GM19467 (cell line): ENCODE data around the gene GRB14.
"Not testable (repeated sequence)": the region's sequence is repeated elsewhere in the genome, so short reads cannot be mapped to it uniquely, and the experiment has no call there.

ENCODE experiments used
- ATAC-seq: cut with Tn5 transposase; IDR thresholded peaks from one replicate; pipeline ENCODE4 v1.9.1; 2021; ENCODE audit warnings: mild to moderate bottlenecking, moderate library complexity; ENCODE audit not compliant: unreplicated experiment

The GRB14 gene

DNA sequence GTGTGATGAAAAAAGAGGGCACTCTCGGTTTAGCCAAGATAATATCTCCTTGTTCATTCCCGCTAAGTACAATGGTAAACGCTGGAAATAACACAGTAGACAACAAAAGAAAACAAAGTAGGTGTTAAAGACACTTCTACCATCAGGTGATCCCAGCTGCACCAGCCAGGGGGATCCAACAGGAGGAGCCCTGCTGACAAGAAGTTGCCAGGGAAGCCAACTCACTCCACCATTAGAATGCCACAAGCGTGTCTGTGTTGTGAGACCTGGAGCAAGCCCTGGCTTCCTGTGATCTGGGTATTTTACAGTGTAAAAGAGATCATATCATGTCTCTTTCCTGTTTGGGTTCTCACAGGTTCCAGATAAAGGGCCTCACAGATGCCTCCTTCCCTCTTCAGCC lies 117.0 kb downstream of the GRB14 start:
- no peak for ATAC-seq

DNA sequence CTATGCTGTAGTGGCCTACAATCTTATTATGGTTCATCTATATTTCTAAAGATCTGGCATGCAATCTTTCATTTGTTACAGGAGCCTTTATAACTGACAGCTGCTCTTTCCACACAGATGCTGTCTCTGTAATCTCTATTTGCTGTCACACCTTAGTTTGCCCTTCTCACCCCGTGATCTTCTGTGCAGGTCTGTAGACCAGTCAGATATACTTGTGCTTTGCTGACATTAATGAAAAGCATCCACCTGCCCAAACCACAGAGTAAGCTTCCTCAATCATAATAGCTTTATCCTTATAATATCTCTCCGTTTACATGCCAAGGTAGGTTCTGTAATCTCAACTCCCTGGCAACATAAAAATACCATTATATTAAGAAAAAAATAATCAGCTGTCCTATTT lies 122.4 kb downstream of the GRB14 start:
- no peak for ATAC-seq

DNA sequence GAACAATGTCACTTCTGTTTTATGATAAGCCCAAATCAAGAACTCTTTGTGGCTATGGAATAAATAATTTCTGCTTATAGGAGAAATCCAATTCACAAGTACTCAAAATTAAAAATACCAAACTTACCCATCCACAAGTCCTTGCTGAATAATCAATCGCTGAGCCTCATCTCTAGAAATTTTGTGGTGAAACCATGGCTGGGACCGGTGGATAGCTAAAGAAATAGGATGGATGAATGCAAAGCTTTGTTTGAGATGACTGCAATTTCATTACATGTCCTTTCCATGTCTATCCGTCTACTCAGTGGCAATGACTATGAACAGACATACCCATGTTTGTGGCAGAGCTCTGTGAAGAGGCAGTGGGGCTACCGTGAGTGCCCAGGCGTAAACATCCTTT lies 124.4 kb downstream of the GRB14 start:
- no peak for ATAC-seq

DNA sequence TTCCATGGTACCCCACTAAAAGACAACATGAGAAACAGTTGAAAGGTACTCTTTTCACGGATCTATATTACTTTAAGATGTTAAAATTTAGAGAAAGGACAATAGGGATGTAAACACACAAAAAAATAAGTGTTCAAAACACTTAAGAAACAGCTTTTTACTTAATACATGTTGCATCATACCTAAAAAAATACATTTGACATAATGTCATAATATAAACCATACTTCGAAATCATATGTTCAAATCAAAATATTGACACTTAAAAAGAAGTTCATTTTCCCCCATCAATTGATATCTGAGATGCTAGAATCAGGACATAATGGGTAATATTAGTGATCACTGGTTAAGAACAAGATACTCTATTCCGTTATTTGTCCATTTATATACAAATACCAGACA lies 124.9 kb downstream of the GRB14 start:
- ATAC-seq = no peak

DNA sequence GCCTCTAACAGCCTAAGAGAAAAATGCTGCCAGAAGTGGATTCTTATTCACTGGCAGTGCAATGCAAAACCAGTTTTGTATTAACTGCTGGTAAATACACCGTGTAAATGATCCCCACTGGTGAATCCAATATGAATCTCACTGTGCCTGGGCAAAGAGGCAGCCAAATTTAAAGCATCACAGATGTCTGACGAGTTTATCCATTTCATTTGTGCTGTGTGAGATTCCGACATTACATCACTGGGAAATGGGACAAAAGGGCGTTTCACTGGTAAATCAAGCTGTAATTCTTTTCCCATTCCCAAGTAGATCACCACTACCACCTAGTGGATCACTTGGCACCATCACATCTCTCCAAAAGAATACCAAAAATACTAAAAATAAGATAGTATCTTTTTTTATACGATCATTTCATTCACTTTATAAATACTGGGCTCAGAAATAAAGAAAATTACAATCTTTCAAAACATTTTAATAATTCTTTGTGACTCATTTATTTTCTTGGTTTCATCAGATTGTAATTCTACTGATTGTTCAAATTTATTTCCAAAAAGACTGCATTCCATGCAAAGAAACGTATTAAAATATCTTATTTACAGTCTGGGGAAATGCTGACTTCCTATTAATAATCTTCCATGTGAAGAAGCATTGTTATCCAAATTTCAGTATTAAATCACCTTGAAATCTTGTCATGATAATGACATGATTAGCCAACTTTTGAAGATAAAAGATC lies 125.6 kb downstream of the GRB14 start:
- ATAC-seq = no peak

DNA sequence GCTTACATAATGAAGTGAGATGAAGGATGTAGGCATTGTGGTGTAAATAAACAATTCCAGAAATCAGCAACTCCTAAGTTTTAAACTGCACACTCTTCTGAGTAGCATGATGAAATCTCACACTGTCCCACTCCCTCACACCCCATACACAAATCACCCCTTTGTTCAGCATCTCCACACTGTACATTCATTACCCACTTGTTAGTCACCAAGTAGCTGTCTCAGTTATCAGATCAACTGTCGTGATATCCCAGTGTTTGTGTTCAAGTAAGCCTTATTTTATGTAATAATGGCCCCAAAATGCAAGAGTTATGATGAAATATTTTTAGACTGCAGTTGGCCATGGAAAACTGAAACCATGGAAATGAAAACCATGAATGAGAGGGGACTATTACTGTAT lies 135.7 kb downstream of the GRB14 start:
- no peak for ATAC-seq

DNA sequence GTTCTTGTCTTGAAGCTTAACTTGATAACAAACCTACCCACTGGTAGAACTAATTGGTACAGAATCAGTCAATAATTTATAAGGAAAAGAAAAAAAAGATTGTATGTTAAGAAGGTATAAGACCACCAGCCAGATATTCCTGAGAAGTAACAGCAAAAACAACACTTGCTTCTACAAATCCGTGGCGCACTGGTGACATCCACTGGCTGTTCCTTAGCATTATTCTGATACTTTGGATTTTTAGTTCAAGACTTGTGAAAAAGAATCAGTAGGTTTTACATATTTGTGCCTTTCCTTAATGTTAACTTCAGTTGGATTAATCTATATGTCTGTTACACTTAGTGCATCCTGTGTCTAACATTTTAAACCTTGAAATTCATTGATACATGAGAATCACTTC lies 141.8 kb downstream of the GRB14 start:
- ATAC-seq = no peak

DNA sequence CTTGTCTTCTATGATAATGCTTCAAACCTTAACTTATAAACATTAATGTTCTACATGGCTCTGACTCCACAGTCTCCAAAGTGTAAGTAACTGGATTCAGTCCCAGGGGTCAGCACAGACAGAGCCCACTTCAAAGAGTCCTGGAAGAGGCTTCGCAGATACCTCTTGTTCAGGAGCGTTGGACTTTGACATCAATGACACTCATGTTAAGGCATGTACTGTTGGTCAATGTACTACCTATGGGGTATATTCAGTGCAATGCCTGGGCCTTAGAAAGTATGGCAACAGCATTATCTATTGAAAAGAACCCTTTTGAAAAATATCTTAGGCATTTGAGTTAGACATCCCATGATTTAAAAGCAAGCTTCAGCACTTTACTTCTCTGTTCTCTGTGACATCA lies 143.1 kb downstream of the GRB14 start:
- ATAC-seq = no peak

DNA sequence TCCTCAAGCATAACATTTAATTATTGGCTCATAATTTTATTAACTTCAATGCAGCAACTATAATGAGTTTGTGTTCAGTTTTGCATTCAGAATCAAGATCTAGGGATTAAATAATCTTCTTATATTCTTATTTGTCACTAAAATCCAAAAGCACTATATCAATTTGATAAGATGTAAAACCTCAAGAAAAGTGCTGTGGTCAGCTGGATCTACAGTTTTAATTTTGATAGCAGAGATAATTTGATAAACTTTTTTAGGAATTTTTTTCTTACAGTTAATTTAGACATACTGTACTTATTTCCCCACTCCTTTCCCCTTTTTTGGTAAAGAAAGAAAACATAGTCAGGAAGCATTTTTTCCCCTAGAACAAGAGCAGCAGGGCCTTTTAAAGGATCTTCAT lies 146.4 kb downstream of the GRB14 start:
- ATAC-seq = no peak

DNA sequence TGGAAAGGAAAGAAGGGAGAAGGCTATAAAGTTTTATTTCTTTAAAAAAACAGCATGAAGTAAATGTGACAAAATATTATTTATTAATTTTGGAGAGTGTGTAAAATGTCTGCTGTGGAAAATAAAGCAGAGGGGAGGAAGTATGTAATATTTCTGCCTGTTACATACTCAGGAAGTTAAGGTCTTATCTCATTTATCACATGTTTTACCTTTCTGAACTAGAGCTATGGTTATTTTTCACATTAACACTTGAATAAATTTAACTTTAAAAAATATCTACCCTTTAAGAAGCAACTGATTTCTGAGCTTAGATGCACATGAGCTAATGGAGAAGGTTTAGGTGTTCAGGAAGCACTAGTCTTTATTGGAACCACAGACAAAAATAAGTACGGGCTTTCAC lies 148.3 kb downstream of the GRB14 start:
- no peak for ATAC-seq

DNA sequence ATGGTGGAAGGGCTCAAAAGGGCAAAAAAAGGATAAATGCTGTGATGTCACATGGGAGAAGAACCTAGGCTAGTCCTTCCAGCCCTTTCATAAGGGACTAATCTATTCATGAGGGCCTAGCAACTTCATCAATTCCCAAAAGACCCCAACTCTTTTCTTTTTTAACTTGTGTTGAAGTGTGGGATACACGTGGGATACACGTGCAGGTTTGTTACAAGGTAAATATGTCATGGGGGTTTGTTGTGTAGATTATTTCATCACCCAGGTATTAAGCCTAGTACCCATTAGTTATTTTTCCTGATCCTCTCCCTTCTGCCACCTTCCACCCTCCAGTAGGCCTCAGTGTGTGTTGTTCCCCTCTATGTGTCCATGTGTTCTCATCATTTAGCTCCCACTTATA lies 156.2 kb downstream of the GRB14 start:
- not testable (repeated sequence) for ATAC-seq

DNA sequence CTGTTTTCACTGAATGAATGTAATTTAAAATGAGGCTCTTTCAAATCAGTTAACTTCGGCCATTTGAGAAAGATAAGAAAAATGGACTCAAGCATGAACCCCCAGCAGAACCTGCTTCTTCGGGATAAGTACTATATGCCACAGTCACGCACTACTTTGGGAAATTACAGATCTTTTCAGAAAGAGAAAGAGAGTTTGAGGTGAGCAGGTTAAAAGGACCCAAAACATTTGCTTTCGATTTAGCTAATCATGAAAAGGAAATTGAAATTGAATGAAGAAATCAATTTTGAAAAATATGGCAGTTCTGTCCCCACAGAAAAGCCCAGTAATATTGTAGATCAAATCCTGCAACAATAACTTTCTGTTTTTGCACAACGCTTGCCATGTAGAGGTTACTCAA lies 156.9 kb downstream of the GRB14 start:
- ATAC-seq = no peak

DNA sequence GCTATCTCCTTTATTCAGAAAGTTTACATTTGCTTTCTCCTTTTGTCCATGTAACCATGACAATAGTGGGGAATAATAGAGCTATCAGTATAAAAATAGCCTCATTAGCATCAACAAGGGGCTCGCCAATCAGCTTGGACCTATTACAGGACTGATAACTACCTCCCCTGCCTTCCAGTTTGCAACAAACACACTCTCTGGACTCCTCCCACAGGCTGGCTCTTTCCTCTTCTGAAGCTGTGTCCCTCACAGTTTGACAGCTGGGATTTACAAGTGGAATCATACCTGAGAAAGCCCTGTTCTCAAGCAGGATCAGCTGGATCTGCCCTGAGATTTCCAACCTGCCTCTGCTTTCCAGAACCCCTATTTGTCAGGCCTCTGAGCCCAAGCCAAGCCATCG lies 162.5 kb downstream of the GRB14 start:
- ATAC-seq = no peak

DNA sequence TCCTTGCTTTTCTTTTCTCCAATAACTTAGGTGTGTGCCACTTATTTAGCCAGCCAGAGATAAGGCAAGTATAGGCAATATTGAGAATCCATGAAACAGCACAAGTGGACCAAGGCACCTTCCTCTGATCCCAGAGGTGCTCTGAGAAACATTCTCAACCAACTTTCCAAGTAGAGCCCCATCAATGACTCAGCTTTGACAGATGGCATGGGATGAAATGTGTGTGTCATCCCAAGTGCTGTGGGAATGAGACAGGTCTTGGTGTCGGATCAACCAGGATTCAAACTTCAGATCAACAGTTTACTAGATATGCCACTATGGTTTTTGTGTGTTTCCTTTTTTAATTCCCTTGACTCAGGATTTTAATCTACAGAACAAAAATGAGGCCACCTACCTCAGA lies 164.0 kb downstream of the GRB14 start:
- ATAC-seq = no peak

DNA sequence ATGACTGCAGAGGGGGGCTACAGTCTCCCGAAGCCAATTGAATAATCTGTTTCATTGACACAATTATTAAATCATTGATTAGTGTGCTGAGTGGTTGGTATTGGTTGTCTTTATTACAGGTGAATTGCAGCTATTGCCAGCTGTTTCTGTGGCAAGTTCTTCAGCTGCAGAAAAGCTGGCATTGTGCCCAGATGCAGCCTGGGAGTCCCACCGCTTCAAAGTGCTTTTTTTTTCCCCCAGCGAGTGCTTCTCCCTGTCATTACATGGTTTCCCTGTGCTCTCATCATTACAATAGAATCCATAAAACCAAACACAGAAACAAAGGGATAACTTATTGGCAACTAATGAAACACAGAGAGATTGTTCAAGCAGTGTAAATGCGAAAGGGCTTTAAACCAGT lies 164.7 kb downstream of the GRB14 start:
- ATAC-seq = no peak

DNA sequence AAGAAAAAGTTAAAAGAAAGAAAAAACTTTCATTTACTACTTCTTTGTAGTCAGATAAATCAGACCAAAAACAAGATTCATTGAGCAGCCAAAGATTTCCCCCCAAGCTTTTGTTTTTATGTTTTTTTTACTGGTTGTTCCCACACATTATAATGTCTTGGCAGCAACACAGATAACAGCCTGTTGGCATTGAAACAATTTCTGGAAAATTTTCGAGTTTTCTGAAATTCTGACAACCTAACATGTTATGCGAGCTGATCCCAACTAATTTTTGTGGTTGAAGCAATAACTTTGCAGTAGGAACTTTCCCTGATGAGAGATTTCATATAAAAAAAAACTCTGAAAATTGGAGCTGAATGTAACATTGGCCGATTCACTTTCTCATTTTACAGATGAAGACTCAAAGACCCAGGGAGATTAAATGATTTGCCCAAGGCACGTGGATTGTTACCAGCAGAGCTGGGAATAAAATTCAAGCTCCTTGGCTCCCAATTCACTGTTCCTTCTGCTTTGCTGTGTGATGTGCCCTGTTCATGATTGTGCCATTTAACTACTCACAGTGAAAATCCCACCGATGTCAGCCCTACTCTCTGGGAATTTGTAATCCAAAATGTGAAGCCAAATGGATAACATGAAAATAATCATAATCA lies 167.5 kb downstream of the GRB14 start:
- no peak for ATAC-seq

DNA sequence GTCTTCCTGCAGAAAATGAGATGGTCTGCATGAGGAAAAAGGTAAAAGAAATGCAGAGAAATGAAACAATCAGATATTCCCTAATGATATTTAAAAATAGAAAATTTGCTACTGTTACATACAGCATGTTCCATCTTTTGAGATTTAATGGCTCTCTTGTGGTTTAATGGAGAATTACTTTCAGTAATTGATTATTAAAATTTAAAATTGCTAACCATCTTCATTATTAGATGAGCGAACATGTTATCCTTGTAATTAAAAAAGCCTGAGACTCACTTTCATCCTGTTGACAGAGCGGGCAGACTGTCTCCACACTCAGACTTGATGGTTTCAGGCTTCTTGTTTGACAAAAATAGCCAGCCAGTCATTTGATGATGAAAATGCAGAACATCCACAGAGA lies 171.0 kb downstream of the GRB14 start:
- no peak for ATAC-seq

DNA sequence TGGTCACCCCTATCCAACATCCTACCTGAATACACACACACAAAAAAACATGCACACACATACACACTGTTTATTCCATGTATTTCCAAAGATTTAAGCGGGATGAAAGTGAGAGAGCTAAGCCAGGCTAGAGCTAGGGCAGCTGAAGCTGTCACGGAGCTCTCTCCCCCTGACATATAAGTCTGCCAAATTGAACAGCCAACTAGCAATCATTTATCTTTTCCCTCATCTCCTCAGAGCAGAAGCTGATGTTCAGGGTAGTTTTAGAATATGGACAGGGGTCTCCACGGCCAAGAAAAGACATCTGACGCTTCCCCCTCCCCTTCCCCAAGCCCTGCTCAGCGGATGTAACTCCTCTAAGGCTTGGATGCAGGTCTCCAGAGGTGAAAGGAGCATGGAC lies 171.6 kb downstream of the GRB14 start:
- no peak for ATAC-seq

DNA sequence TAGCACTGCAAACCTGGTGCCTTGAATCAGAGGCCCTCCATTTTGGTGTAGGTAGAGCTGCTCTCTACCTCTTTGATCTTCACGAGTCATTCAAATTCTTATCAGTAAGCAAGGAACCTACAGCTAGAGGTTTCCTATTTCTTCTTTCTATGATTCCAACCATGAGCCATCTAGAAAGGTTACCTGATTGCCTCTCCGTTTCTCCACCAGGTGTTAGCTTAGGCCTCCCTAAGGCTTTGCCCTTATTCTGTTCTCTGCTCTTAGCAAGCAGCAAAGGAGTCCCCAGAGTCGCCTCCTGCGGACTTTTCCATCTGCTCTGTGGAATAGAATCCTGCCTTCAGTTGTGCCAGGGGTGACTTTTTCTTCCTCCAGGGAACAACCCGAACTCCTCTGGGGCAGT lies 173.6 kb downstream of the GRB14 start:
- no peak for ATAC-seq
